ENCODE results near the gene TCEA3.

TCEA3 gene

DNA sequence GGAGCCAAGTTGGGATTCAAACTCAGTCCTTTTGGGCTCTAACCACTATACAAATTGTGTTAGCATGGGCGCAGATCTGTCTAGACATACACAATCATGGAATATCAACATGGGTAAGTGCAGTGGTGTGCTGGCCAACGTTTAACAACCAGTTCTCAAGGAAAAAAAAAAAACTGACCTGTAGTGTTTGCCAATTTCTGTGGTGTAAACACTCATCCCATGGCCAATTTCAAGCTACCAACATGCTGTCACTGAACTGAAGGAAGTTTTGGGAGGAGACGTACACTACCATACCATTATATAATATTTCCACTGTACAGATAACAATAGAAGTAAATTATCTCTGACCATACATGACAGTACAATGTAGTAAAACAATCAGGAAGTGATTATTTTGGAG is 3.2 kb downstream of the TCEA3 start:
- DNase-seq (ENCODE audit: low read depth) = no peak

GRCh38 chr1:23420778-23421177 is 3.8 kb downstream of the TCEA3 start:
- DNase-seq (ENCODE audit: low read depth) = no peak

GRCh38 chr1:23419180-23419579 is 5.4 kb downstream of the TCEA3 start:
- DNase-seq (ENCODE audit: low read depth) = no peak

GRCh38 chr1:23417570-23417969 is 7.0 kb downstream of the TCEA3 start:
- DNase-seq (ENCODE audit: low read depth) = no peak

DNA sequence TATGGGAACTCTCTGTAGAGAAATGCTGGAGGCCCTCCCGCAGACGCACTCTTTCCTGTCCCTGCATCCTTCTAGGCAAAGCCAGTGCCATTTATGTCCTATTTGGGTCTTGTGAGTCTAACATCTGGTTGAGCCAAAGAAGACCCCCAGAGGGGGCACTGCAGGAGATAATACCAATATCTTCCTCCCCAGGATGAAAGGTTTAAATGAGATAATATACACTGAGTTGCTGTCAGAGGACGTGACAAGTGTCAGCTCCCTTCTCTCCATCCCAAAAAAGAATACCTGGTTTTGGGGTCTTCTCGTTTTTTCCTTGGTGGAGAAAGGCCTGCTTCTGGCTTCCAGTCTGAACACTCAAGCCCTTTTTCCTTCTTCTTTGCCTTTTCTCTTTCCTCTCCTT is 7.6 kb downstream of the TCEA3 start:
- no peak for DNase-seq (ENCODE audit: low read depth)

GRCh38 chr1:23408797-23409290 is 15.7 kb downstream of the TCEA3 start:
- DNase-seq (ENCODE audit: low read depth) = no peak

GRCh38 chr1:23407016-23407630 is 17.4 kb downstream of the TCEA3 start:
- DNase-seq (ENCODE audit: low read depth) = no peak

GRCh38 chr1:23405946-23406345 is 18.6 kb downstream of the TCEA3 start:
- DNase-seq (ENCODE audit: low read depth) = no peak

DNA sequence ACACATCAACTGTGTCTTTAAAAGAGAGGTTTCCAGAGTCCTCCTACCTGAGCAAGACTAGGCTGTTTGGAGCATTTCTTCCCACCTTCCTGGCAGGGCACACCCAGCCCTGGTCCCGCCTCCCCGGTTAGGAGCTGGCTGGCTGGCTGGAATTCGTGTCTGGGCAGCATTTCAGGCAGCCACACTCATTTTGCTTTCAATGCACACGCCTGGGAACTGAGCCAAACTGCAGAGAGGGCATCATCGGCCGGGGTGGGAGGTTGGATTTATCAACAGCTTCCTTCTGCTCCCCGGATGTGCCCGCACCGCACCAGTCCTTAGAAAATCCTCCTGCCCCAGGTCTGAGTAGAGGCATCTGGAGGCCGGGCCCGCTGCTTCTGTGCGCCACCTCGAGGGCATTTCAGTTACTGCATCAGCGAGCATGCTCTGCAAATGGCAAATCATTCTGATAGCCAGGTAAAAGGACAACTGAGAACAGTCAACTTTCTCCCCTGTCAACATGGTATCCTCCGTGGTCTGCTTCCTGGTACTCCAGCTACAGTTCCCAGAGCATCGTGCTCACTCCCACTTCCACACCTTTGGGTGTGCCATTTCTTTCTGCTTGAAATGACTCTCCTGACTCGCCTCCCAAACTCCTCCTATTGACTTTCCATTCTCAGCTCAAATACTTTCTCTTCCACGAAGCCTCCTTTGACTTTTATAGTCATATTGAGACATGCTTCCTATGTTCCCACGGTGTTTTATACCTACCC is 20.6 kb downstream of the TCEA3 start:
- DNase-seq (ENCODE audit: low read depth) = peak; percentile 89

GRCh38 chr1:23403355-23403734 is 21.2 kb downstream of the TCEA3 start:
- no peak for DNase-seq (ENCODE audit: low read depth)

GRCh38 chr1:23403038-23403336 is 21.6 kb downstream of the TCEA3 start:
- DNase-seq (ENCODE audit: low read depth) = no peak

- no peak for DNase-seq (ENCODE audit: low read depth)
Measured at GRCh38 chr1:23402286-23403037, 22.1 kb downstream of the TCEA3 start.

DNA sequence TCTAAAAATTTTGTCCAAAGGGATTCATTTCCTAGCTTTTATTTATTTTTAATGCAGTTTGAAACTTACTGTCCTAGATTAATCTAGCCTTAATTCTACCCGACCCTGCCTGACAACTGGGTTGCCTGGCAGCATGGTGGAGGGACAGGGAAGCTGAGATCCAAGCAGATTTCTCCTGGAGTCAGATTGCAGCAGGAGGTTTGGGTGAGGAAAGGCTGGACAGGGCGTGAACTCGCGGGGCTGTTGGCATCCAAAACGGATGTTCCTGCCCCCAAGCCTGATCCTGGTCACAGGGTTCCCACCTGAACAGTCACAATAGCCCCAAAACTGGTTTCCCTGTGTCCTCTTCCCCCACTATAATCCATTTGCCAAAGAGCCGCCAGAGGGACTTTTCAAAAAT is 23.2 kb downstream of the TCEA3 start:
- DNase-seq (ENCODE audit: low read depth) = no peak

GRCh38 chr1:23400324-23401114 is 24.0 kb downstream of the TCEA3 start:
- no peak for DNase-seq (ENCODE audit: low read depth)

DNA sequence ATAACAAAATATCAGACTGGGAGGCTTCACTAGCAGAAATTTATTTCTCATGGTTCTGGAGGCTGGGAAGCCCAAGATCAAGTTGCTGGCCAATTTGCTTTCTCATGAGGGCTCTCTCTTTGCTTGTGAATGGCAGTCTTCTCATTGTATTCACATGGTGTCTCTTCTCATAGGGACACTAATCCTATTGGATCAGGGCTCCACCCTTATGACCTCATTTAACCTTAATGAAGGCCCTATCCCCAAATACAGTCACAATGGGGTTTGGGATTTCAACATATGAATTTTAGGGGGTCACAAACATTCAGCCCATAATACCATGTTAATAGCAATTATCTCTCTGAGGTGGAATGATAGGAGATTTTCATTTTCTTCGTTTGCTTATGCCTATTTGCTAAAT is 25.3 kb downstream of the TCEA3 start:
- no peak for DNase-seq (ENCODE audit: low read depth)

GRCh38 chr1:23397908-23398307 is 26.6 kb downstream of the TCEA3 start:
- DNase-seq (ENCODE audit: low read depth) = no peak

DNA sequence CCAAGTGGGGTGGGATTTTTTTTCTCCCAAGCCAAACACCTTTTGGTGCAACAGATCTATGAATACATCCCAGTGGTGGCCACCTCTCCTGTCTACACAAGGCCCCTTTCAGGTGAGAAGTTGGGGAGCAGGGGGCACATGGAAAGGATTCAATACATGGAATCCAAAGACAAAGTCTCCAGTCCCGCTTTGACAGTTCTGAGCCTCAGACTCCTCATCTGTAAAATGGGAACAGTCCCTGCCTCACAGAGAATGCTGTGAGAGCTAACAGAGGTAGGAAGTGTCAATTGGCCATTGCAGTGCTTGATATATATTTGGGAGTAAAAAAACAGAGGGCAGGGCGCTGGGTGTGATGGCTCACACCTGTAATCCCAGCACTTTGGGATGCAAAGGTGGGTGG is 28.2 kb downstream of the TCEA3 start:
- no peak for DNase-seq (ENCODE audit: low read depth)

- DNase-seq (ENCODE audit: low read depth) = no peak
Measured at GRCh38 chr1:23395849-23396248, 28.7 kb downstream of the TCEA3 start.

DNA sequence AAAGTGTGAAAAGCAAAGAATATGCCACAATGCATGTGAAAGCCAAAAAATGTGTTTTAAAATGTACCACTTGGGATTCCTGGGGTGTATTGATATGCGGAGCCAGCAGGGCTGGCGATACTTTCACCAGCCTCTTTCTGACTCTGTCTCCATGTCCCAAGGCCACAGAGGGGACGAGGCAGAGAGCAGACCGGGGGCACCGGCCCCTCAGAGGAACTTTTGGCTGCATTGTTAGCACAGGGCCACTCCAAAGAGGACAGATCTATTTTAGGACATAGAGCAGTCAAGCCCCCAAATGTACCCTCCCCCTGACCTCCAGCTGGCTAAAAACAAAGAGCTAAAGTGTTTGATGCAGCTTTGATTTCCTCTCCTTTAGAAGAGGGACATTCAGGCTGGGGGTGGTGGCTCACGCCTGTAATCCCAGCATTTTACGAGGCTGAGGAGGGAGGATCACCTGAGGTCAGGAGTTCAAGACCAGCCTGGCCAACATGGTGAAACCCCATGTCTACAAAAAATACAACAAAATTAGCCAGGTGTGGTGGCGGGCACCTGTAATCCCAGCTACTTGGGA is 29.3 kb downstream of the TCEA3 start:
- DNase-seq (ENCODE audit: low read depth) = no peak

DNA sequence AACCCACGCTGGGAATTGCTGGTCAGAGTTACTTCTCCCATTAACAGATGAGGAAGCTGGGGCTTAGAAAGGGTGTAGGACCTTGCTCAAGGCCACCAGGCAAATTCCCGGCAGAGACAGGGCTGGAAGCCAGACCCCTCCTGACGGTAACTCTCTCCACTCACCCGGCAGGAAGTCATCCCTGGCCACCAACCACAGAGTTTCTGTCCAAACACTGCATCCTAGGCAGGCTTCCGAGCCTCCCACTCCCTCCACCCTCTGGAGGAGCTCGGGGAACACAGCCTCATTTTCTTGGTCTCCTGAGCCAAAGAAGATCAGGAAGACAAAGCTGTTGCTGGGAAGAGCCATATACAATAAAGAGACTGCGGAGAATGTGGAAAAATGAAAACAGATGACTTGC is 29.9 kb downstream of the TCEA3 start:
- peak; percentile 91 for DNase-seq (ENCODE audit: low read depth)

- peak; percentile 64 for DNase-seq (ENCODE audit: low read depth)
Measured at GRCh38 chr1:23394181-23394580, 30.4 kb downstream of the TCEA3 start.

DNA sequence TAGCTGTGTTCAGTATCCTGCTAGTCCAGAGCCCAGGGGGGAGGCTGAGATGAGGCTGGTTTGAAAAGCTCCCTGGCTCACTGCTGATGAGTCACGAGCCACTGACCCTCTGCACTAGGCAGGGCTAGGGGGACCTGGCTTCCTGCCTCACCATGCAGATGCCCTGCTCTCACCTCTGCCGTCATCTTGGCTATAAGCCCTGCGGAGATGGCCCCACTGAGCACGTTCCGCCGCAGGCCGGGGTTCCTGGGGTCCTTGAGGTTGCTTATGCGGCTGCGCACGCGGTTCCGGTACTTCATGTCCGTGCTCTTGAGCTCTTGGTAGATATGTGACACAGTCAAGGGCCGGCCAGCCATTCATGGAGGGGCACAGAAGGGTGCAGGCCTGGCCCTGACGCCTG is 30.8 kb downstream of the TCEA3 start:
- DNase-seq (ENCODE audit: low read depth) = peak; percentile 63

All from stromal cell of bone marrow (primary cell).